ENCODE data around the gene RFTN1. TPM values are rescaled to one million over a fixed set of nuclear protein-coding genes. Genes with fewer than 3 reads are reported as not detected.

The RFTN1 gene
- total RNA-seq, 1 experiment from 2014 or later = 2.2 TPM

DNA sequence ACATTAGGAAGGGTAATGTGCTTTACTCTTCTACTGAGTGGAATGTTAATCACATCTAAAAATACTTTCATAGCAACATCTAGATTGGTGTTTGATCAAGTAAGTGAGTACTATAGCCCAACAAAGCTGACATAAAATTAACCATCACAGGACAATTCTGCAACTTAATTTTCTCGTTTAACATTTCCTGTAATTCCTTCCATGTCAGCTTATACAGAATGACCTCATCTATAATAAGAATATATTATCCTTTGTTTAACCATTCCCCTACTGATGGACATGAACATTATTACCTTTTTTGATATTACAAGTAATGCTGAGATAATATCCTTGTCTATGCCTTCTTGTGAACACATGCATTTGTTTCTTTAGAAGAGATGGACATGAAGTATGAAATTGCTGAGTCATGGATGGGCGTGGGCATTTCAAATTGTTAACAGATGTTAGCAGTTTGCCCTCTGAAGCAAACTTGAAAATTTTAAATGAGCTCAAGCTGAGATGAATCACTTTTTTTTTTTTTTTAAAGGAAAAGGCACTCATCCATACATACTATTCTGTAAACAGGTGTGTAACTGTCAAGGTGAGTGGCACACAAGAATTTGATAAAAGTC lies 163.4 kb downstream of the RFTN1 start:
- no peaks in the 10 kb centered on the region for H3K23me2 ChIP-seq (ENCODE audit: insufficient read length, low read depth, low read length, poor library complexity, severe bottlenecking)
- no peak for DNase-seq
- no peaks in the 10 kb centered on the region for H4K20me1 ChIP-seq (ENCODE audit: control insufficient read depth, insufficient read depth, insufficient read length)
- H3K9me3 Mint-ChIP-seq = no peaks in the 10 kb centered on the region; a peak in 1 of 5 replicates
- H3K23ac ChIP-seq (ENCODE audit: insufficient read length, low read depth, low read length) = no peak overlapping the region
- H3K27me3 Mint-ChIP-seq (ENCODE audit: low read depth) = no peaks in the 10 kb centered on the region
- no peak overlapping the region for H3T11ph ChIP-seq (ENCODE audit: low read length)
- peaks cover 6% of the 10 kb centered on the region for H3K4me1 ChIP-seq (ENCODE audit: insufficient read depth, low read length)
- H4K5ac ChIP-seq (ENCODE audit: insufficient read length, low read depth, low read length) = no peak overlapping the region
- no peak overlapping the region for H3K27ac ChIP-seq (ENCODE audit: insufficient read length, low read depth, low read length)
- no peaks in the 10 kb centered on the region for H3K27me3 ChIP-seq (ENCODE audit: insufficient read depth, low read length)
- H2BK5ac ChIP-seq (ENCODE audit: insufficient read length, low read length) = no peak overlapping the region
- no peak overlapping the region for H2BK20ac ChIP-seq (ENCODE audit: low read depth, low read length, poor library complexity, severe bottlenecking)
- H3K18ac ChIP-seq (ENCODE audit: insufficient read length, low read depth, low read length) = no peak overlapping the region
- WGBS (ENCODE audit: extremely low coverage, insufficient read length, low lambda C conversion rate) = no CpG with 5 or more reads among the region's 2 CpGs
- no peaks in the 10 kb centered on the region for H3K79me2 ChIP-seq (ENCODE audit: insufficient read depth, low read length)
- no peak overlapping the region for H3K56ac ChIP-seq (ENCODE audit: insufficient read length, low read depth, low read length)
- H3K79me1 ChIP-seq (ENCODE audit: insufficient read depth, low read depth, low read length, poor library complexity, severe bottlenecking) = no peaks in the 10 kb centered on the region
- no peak overlapping the region for H3K4me3 Mint-ChIP-seq
- no peak overlapping the region for H3K27ac Mint-ChIP-seq
- no peak overlapping the region for H2AK5ac ChIP-seq (ENCODE audit: insufficient read length, low read length)
- no peak overlapping the region for H2BK15ac ChIP-seq (ENCODE audit: low read depth, low read length)
- no peak overlapping the region for H4K91ac ChIP-seq (ENCODE audit: insufficient read length, low read depth, low read length)
- H3K4me2 ChIP-seq (ENCODE audit: insufficient read depth, insufficient read length, low read length) = no peak overlapping the region
- H3K14ac ChIP-seq (ENCODE audit: insufficient read depth, low read length) = no peak overlapping the region
- H3K36me3 Mint-ChIP-seq (ENCODE audit: insufficient read depth in 1 of 3, low read depth in 3 of 3) = peaks cover 9 to 13% (median 12%) of the 10 kb centered on the region in 3 experiments; a peak in 6 of 7 replicates
- no peak overlapping the region for H4K8ac ChIP-seq (replicated peaks; ENCODE audit: insufficient read length, low read depth, low read length)
- peaks cover 25 to 35% of the 10 kb centered on the region in 2 experiments for H3K4me1 Mint-ChIP-seq
- TF ChIP-seq, protein P1, sequence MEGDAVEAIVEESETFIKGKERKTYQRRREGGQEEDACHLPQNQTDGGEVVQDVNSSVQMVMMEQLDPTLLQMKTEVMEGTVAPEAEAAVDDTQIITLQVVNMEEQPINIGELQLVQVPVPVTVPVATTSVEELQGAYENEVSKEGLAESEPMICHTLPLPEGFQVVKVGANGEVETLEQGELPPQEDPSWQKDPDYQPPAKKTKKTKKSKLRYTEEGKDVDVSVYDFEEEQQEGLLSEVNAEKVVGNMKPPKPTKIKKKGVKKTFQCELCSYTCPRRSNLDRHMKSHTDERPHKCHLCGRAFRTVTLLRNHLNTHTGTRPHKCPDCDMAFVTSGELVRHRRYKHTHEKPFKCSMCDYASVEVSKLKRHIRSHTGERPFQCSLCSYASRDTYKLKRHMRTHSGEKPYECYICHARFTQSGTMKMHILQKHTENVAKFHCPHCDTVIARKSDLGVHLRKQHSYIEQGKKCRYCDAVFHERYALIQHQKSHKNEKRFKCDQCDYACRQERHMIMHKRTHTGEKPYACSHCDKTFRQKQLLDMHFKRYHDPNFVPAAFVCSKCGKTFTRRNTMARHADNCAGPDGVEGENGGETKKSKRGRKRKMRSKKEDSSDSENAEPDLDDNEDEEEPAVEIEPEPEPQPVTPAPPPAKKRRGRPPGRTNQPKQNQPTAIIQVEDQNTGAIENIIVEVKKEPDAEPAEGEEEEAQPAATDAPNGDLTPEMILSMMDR (conservative IDR thresholded peaks at IDR 0.05) = no peak
- H3K4ac ChIP-seq (ENCODE audit: low read depth, low read length) = no peak overlapping the region
- no peak overlapping the region for H3K9ac ChIP-seq (ENCODE audit: extremely low read depth, insufficient read length, low read length)
- H2AFZ ChIP-seq (ENCODE audit: low read length) = no peak overlapping the region
- H2BK120ac ChIP-seq (ENCODE audit: low read depth, low read length, poor library complexity, severe bottlenecking) = no peak overlapping the region
- no peak overlapping the region for H2BK12ac ChIP-seq (ENCODE audit: insufficient read length, low read depth, low read length)
- no peaks in the 10 kb centered on the region for H3K9me3 ChIP-seq (ENCODE audit: control insufficient read depth, low read depth, low read length)
